H1 (cell line): Measurements from ENCODE around the gene DRC3. TPM values are rescaled to one million over a fixed set of nuclear protein-coding genes. Genes with fewer than 3 reads are reported as not detected.

Source experiments
- CTCF ChIA-PET: fragments of 300-600 bp; sonication (Branson Sonifier 250); formaldehyde crosslinking; loops from one replicate; lab custom pipeline; 2021; ENCODE audit not compliant: partially characterized antibody; lab: Charles Lee
- POLR2A ChIA-PET: fragments of 300-600 bp; sonication (Branson Sonifier 250); formaldehyde crosslinking; loops from one replicate; lab custom pipeline; 2021; ENCODE audit warnings: inconsistent platforms; ENCODE audit not compliant: partially characterized antibody; lab: Charles Lee
- DNase-seq, 2 experiments: peaks; one replicate each; pipeline versions ENCODE4 v3.0.0 to v3.0.0-alpha.2; 2010 to 2022; ENCODE audit warnings: low spot score in 2 of 2, low read depth in 1 of 2, mixed read lengths in 1 of 2
- FAIRE-seq: peaks from 2 replicates; lab custom pipeline; 2011; peaks lifted over from hg19 to GRCh38; lab: Jason Lieb, UNC
- H2AFZ ChIP-seq: 2 replicates; pipeline ENCODE4 v1.8.1; 2012; ENCODE audit warnings: low read length, inconsistent platforms
- H2AK5ac ChIP-seq: 2 replicates; pipeline ENCODE4 v1.6.1; 2013; ENCODE audit warnings: low read depth, low read length
- H2BK120ac ChIP-seq: replicated peaks from 2 replicates; pipeline ENCODE3; 2013; ENCODE audit warnings: low read depth, low read length, inconsistent platforms
- H2BK12ac ChIP-seq: 2 replicates; pipeline ENCODE4 v1.6.1; 2013; ENCODE audit warnings: low read depth, low read length
- H2BK15ac ChIP-seq: 2 replicates; pipeline ENCODE4 v1.6.1; 2013; ENCODE audit warnings: low read length
- H2BK20ac ChIP-seq: 2 replicates; pipeline ENCODE4 v1.6.1; 2013; ENCODE audit warnings: low read length
- H2BK5ac ChIP-seq: 2 replicates; pipeline ENCODE4 v1.6.1; 2013; ENCODE audit warnings: low read depth, low read length
- H3K14ac ChIP-seq: 2 replicates; pipeline ENCODE4 v1.6.1; 2013; ENCODE audit warnings: inconsistent platforms; ENCODE audit not compliant: insufficient read length
- H3K18ac ChIP-seq: 2 replicates; pipeline ENCODE4 v1.6.1; 2013; ENCODE audit warnings: low read length; ENCODE audit errors: extremely low read depth
- H3K23ac ChIP-seq: 2 replicates; pipeline ENCODE4 v1.6.1; 2013; ENCODE audit warnings: inconsistent platforms; ENCODE audit not compliant: insufficient read length
- H3K23me2 ChIP-seq: 2 replicates; pipeline ENCODE4 v1.6.1; 2013; ENCODE audit warnings: low read depth, low read length
- H3K27ac ChIP-seq: 2 replicates; pipeline ENCODE4 v1.6.1; 2011; ENCODE audit warnings: low read depth, low read length, inconsistent platforms
- H3K27me3 ChIP-seq, 4 experiments: replicated peaks in 1 of 4; 1 replicate in 1 of 4; 2 replicates in 3 of 4; pipeline versions ENCODE4 v1.6.1 to v1.8.1; 2011 to 2013; ENCODE audit warnings: low read length in 3 of 4, mild to moderate bottlenecking in 3 of 4, inconsistent platforms in 2 of 4, mixed read lengths in 2 of 4, moderate library complexity in 1 of 4; ENCODE audit not compliant: control insufficient read depth in 3 of 4, insufficient read depth in 3 of 4; ENCODE audit errors: extremely low read depth in 1 of 4
- H3K36me3 ChIP-seq, 4 experiments: 2 replicates each; pipeline versions ENCODE4 v1.6.1 to v1.8.1; 2011 to 2013; ENCODE audit warnings: mild to moderate bottlenecking in 4 of 4, low read length in 3 of 4, moderate library complexity in 2 of 4, control low read depth in 1 of 4, inconsistent platforms in 1 of 4; ENCODE audit not compliant: insufficient read depth in 4 of 4, control insufficient read depth in 2 of 4
- H3K4ac ChIP-seq: replicated peaks from 2 replicates; pipeline ENCODE3; 2013; ENCODE audit warnings: low read length, low read depth, mixed read lengths, inconsistent platforms; ENCODE audit not compliant: insufficient read length
- H3K4me1 ChIP-seq, 4 experiments: replicated peaks in 1 of 4; 1 replicate in 1 of 4; 2 replicates in 3 of 4; pipeline versions ENCODE4 v1.6.1 to v1.8.1; 2011 to 2013; ENCODE audit warnings: low read length in 3 of 4, inconsistent platforms in 2 of 4, mixed read lengths in 1 of 4; ENCODE audit not compliant: insufficient read depth in 4 of 4, control insufficient read depth in 3 of 4
- H3K4me2 ChIP-seq, 2 experiments: 2 replicates each; pipeline versions ENCODE4 v1.6.1 to v1.8.1; 2011 to 2013; ENCODE audit warnings: low read depth in 2 of 2, low read length in 2 of 2, control low read depth in 1 of 2, inconsistent platforms in 1 of 2, mild to moderate bottlenecking in 1 of 2; ENCODE audit not compliant: insufficient read depth in 1 of 2
- H3K4me3 ChIP-seq, 4 experiments: fragments of 200-600, 300-600 bp in 1 of 4; sonication (generic), shearing (Covaris generic), sonication (Bioruptor Twin) in 1 of 4; 2 replicates each; pipeline versions ENCODE4 v1.5.1 to v1.8.1; 2011 to 2016; ENCODE audit warnings: low read length in 4 of 4, low read depth in 3 of 4, control low read depth in 2 of 4, inconsistent platforms in 2 of 4, mild to moderate bottlenecking in 2 of 4, mixed read lengths in 1 of 4, moderate library complexity in 1 of 4; ENCODE audit not compliant: insufficient read depth in 2 of 4; ENCODE audit errors: extremely low read depth in 1 of 4
- H3K56ac ChIP-seq: replicated peaks from 2 replicates; pipeline ENCODE3; 2013; ENCODE audit warnings: low read depth, mild to moderate bottlenecking, mixed read lengths, low read length, inconsistent platforms; ENCODE audit not compliant: insufficient read length
- H3K79me1 ChIP-seq: 2 replicates; pipeline ENCODE4 v1.6.1; 2013; ENCODE audit warnings: low read depth, low read length, control low read depth
- H3K79me2 ChIP-seq, 2 experiments: 2 replicates each; pipeline versions ENCODE4 v1.6.1 to v1.8.1; 2012 to 2013; ENCODE audit warnings: low read length in 2 of 2, mild to moderate bottlenecking in 2 of 2, inconsistent platforms in 1 of 2; ENCODE audit not compliant: insufficient read depth in 2 of 2, control insufficient read depth in 1 of 2
- H3K9ac ChIP-seq, 4 experiments: replicated peaks in 1 of 4; 1 replicate in 1 of 4; 2 replicates in 3 of 4; pipeline versions ENCODE4 v1.6.1 to v1.8.1; 2011 to 2013; ENCODE audit warnings: low read depth in 3 of 4, low read length in 3 of 4, control low read depth in 2 of 4, mild to moderate bottlenecking in 2 of 4, moderate library complexity in 2 of 4, inconsistent platforms in 1 of 4; ENCODE audit errors: extremely low read depth in 1 of 4
- H3K9me3 ChIP-seq, 2 experiments: 2 replicates each; pipeline versions ENCODE4 v1.6.1 to v1.8.1; 2012 to 2013; ENCODE audit warnings: mild to moderate bottlenecking in 2 of 2, moderate library complexity in 2 of 2, control low read depth in 1 of 2, inconsistent platforms in 1 of 2, low read depth in 1 of 2, low read length in 1 of 2, mixed read lengths in 1 of 2; ENCODE audit not compliant: insufficient read depth in 2 of 2
- H4K20me1 ChIP-seq, 2 experiments: replicated peaks in 1 of 2; 2 replicates each; pipeline versions ENCODE3 to v1.8.1; 2011 to 2013; ENCODE audit warnings: inconsistent platforms in 2 of 2, low read length in 2 of 2, mild to moderate bottlenecking in 1 of 2; ENCODE audit not compliant: insufficient read depth in 2 of 2, control insufficient read depth in 1 of 2
- H4K5ac ChIP-seq: 2 replicates; pipeline ENCODE4 v1.6.1; 2013; ENCODE audit warnings: low read length, low read depth, mixed read lengths, inconsistent platforms; ENCODE audit not compliant: insufficient read length
- H4K8ac ChIP-seq: 2 replicates; pipeline ENCODE4 v1.8.0; 2013; ENCODE audit warnings: mild to moderate bottlenecking, moderate library complexity, low read length, inconsistent platforms; ENCODE audit not compliant: insufficient read depth; ENCODE audit errors: extremely low read depth
- H4K91ac ChIP-seq: replicated peaks from 2 replicates; pipeline ENCODE3; 2013; ENCODE audit warnings: low read length, mixed read lengths, inconsistent platforms; ENCODE audit not compliant: insufficient read length
- ATF2 ChIP-seq: IDR thresholded peaks from 2 replicates; pipeline ENCODE4 v1.6.1; 2012; ENCODE audit warnings: low read length, inconsistent platforms
- CHD2 ChIP-seq: IDR thresholded peaks from 2 replicates; pipeline ENCODE4 v1.6.1; 2012; ENCODE audit warnings: low read length, improper control_type of control experiment
- EGR1 ChIP-seq: IDR thresholded peaks from 2 replicates; pipeline ENCODE4 v1.6.1; 2011; ENCODE audit warnings: low read depth, low read length, borderline replicate concordance
- JUND ChIP-seq: IDR thresholded peaks from 2 replicates; pipeline ENCODE4 v1.6.1; 2011; ENCODE audit warnings: mild to moderate bottlenecking, improper control_type of control experiment, low read length
- POLR2A ChIP-seq, 2 experiments: IDR thresholded peaks; 1 replicate in 1 of 2; 2 replicates in 1 of 2; pipeline ENCODE4 v1.6.1; 2011; ENCODE audit warnings: low read depth in 2 of 2, low read length in 2 of 2, mild to moderate bottlenecking in 2 of 2; ENCODE audit errors: control extremely low read depth in 1 of 2
- SIRT6 ChIP-seq: IDR thresholded peaks from one replicate; pipeline ENCODE4 v1.7.1; 2012; ENCODE audit warnings: low read length, inconsistent platforms
- SUZ12 ChIP-seq: fragments of 200-600 bp; sonication (generic); IDR thresholded peaks from 2 replicates; pipeline ENCODE4 v1.6.1; 2012; ENCODE audit warnings: mild to moderate bottlenecking, inconsistent platforms, low read length, moderate library complexity, mixed read lengths
- TAF7 ChIP-seq: optimal IDR thresholded peaks from 2 replicates; pipeline ENCODE3; 2011; ENCODE audit warnings: low read depth, mild to moderate bottlenecking, inconsistent platforms, low read length, moderate library complexity, borderline replicate concordance
- WGBS, 2 experiments: shearing (Covaris generic) in 1 of 2; methylation state at CpG; one replicate each; pipeline versions ENCODE4 v1.1.6 to v1.1.7; 2013 to 2015; ENCODE audit warnings: low lambda C conversion rate in 2 of 2, mixed read lengths in 2 of 2, inconsistent platforms in 1 of 2, low coverage in 1 of 2, missing lambda C conversion rate in 1 of 2; ENCODE audit not compliant: insufficient replicate concordance in 2 of 2, insufficient coverage in 1 of 2, insufficient read length in 1 of 2; ENCODE audit errors: extremely low coverage in 1 of 2, missing lambda C conversion rate in 1 of 2; 5-methylcytosine and 5-hydroxymethylcytosine counted together
- polyA plus RNA-seq, 7 experiments: library from polyadenylated mRNA; depleted of rRNA in 3 of 7; stranded (reverse) in 5 of 7; unstranded in 2 of 7; fragments of >200 nt in 5 of 7; fragments of 200-250 nt in 2 of 7; gene quantifications; 1 replicate in 5 of 7; 2 replicates in 1 of 7; 4 replicates in 1 of 7; pipeline versions ENCODE4 v1.2.1 to v1.2.3, GENCODE V29; 2011 to 2013; ENCODE audit warnings: missing spikeins in 2 of 7, mixed read lengths in 2 of 7
- total RNA-seq: library from RNA; stranded (reverse); fragmentation: NEBNext Ultra II Directional; extraction: Animal tissue kit (Norgen Biotek cat#: 25700); gene quantifications from 2 replicates; pipeline ENCODE4 v1.2.1, GENCODE V29; 2021
- TF ChIP-seq, protein P1 (sequence below): IDR thresholded peaks from 2 replicates; pipeline ENCODE4 v1.6.1; 2012; ENCODE audit warnings: inconsistent platforms

DRC3 gene
- total and polyA plus RNA-seq, 2 of the 8 experiments (the other 6 are each of a cell fraction or from before 2014, with no cell fraction given), result 0.59 TPM; not detected in 1

GRCh38 chr17:17954079-17954478, 18.6 kb upstream of the DRC3 start:
- Histone ChIP-seq H2AK5ac (no peak overlapping the region), H3K27me3 (no peaks in the 10 kb centered on the region), H3K36me3 (no peaks in the 10 kb centered on the region), H2BK5ac (no peak overlapping the region), H3K79me2 (no peaks in the 10 kb centered on the region), H2BK20ac (no peak overlapping the region), H3K23me2 (no peaks in the 10 kb centered on the region), H4K8ac (no peak overlapping the region), H3K56ac (no peak overlapping the region), H3K4ac (no peak overlapping the region), H2BK120ac (no peak overlapping the region), H3K79me1 (no peaks in the 10 kb centered on the region), H3K27ac (no peak overlapping the region), H4K20me1 (no peaks in the 10 kb centered on the region), H2AFZ (no peak overlapping the region), H3K23ac (no peak overlapping the region), H3K14ac (no peak overlapping the region), H2BK12ac (no peak overlapping the region), H3K9me3 (no peaks in the 10 kb centered on the region), H3K4me1 (peaks cover 0 to 14% (median under 1%) of the 10 kb centered on the region in 4 experiments; a peak in 1 of 7 replicates), H3K9ac (no peak overlapping the region), H3K4me2 (no peak overlapping the region), H3K18ac (no peak overlapping the region), H2BK15ac (no peak overlapping the region), H3K4me3 (no peak overlapping the region), H4K91ac (no peak overlapping the region), H4K5ac (no peak overlapping the region)
- TF ChIP-seq SUZ12 (no peak), SIRT6 (no peak), POLR2A (IDR thresholded peaks at IDR 0.05; ENCODE audit: control extremely low read depth in 1 of 2, low read depth in 2 of 2, low read length in 2 of 2) (no peak), JUND (no peak), ATF2 (no peak), EGR1 (no peak), CHD2 (no peak), TAF7 (no peak)
- TF ChIP-seq, protein P1, sequence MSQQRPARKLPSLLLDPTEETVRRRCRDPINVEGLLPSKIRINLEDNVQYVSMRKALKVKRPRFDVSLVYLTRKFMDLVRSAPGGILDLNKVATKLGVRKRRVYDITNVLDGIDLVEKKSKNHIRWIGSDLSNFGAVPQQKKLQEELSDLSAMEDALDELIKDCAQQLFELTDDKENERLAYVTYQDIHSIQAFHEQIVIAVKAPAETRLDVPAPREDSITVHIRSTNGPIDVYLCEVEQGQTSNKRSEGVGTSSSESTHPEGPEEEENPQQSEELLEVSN, result no peak
- FAIRE-seq (no peak), DNase-seq (no peak)
- WGBS, 2 experiments, result 80% methylated on average over 3 of the region's 3 CpGs; no CpG with 5 or more reads in 1 of the 2 experiments
- ChIA-PET POLR2A (interaction anchor here (1.3 kb wide), 1 partner anchor 9 kb away, joined by 3 read pairs; no protein-coding TSS in a partner anchor), CTCF (interaction anchor here (0.7 to 1.6 kb wide), 4 partner anchors 8 to 189 kb away, joined by 3 to 5 read pairs (median 4); no protein-coding TSS in a partner anchor)
